A673 (cell line): ENCODE results near the gene GC.

Experiments used
- CTCF ChIP-seq: fragments of 300-800, 200-600 bp; sonication (generic); conservative IDR thresholded peaks from 2 replicates; pipeline ENCODE4 v1.5.1; 2017; ENCODE audit warnings: low read depth, mild to moderate bottlenecking, antibody characterized with exemption, low read length, moderate library complexity, mixed read lengths
- EZH2 ChIP-seq: fragments of 200-600 bp; sonication (generic); IDR thresholded peaks from 2 replicates; pipeline ENCODE4 v1.6.1; 2017; ENCODE audit warnings: borderline replicate concordance, low read depth, mild to moderate bottlenecking, mixed read lengths, antibody characterized with exemption, low read length; ENCODE audit not compliant: poor library complexity, severe bottlenecking

GRCh38 chr4:71773004-71773403 is 10.9 kb downstream of the GC start:
- no peak for TF ChIP-seq EZH2
- no peak for TF ChIP-seq CTCF
